Neural progenitor cell (in vitro differentiated cells): ENCODE measurements around the gene CCND2. TPM values are rescaled to one million over a fixed set of nuclear protein-coding genes. Genes with fewer than 3 reads are reported as not detected.

Experiments used
- DNase-seq: peaks from one replicate; pipeline ENCODE4 v3.0.0-alpha.2; 2016; ENCODE audit warnings: low spot score
- H2AFZ ChIP-seq: fragments of 200-600 bp; sonication (generic); replicated peaks from 2 replicates; pipeline ENCODE4 v1.6.1; 2016; ENCODE audit warnings: antibody characterized with exemption
- H3F3A ChIP-seq: fragments of 200-600 bp; sonication (generic); 2 replicates; pipeline ENCODE4 v1.6.1; 2016; ENCODE audit warnings: antibody characterized with exemption, low read depth
- H3K27ac ChIP-seq: fragments of 200-600 bp; sonication (generic); 2 replicates; pipeline ENCODE4 v1.5.1; 2016; ENCODE audit warnings: mild to moderate bottlenecking
- H3K27me3 ChIP-seq: fragments of 200-600 bp; sonication (generic); 2 replicates; pipeline ENCODE4 v1.6.1; 2016; ENCODE audit warnings: mild to moderate bottlenecking, moderate library complexity
- H3K36me3 ChIP-seq: fragments of 200-600 bp; sonication (generic); 2 replicates; pipeline ENCODE4 v1.5.1; 2016
- H3K4me1 ChIP-seq: fragments of 200-600 bp; sonication (generic); 2 replicates; pipeline ENCODE4 v1.6.1; 2016; ENCODE audit warnings: mixed run types
- H3K4me2 ChIP-seq: fragments of 200-600 bp; sonication (generic); 2 replicates; pipeline ENCODE4 v1.6.1; 2016
- H3K4me3 ChIP-seq: fragments of 200-600 bp; sonication (generic); 2 replicates; pipeline ENCODE4 v1.5.1; 2016
- H3K79me2 ChIP-seq: fragments of 200-600 bp; sonication (generic); 2 replicates; pipeline ENCODE4 v1.6.1; 2016; ENCODE audit warnings: low read depth
- H3K9ac ChIP-seq: fragments of 200-600 bp; sonication (generic); 2 replicates; pipeline ENCODE4 v1.6.1; 2016
- H3K9me3 ChIP-seq: fragments of 200-600 bp; sonication (generic); 2 replicates; pipeline ENCODE4 v1.5.1; 2016; ENCODE audit warnings: low read depth
- H4K20me1 ChIP-seq: fragments of 200-600 bp; sonication (generic); 2 replicates; pipeline ENCODE4 v1.6.1; 2016; ENCODE audit warnings: low read depth
- H3K27ac Mint-ChIP-seq: 3 replicates; pipeline ENCODE4 v1.8.0; 2021; ENCODE audit warnings: mixed read lengths
- H3K27me3 Mint-ChIP-seq: 2 replicates; pipeline ENCODE4 v1.8.0; 2022; ENCODE audit warnings: low read depth, mild to moderate bottlenecking, inconsistent platforms, moderate library complexity, mixed read lengths; ENCODE audit not compliant: insufficient read depth
- H3K36me3 Mint-ChIP-seq: 3 replicates; pipeline ENCODE4 v1.8.0; 2021; ENCODE audit warnings: mixed read lengths
- H3K4me1 Mint-ChIP-seq: 3 replicates; pipeline ENCODE4 v1.8.0; 2021; ENCODE audit warnings: mixed read lengths
- H3K4me3 Mint-ChIP-seq: 3 replicates; pipeline ENCODE4 v1.8.0; 2021; ENCODE audit warnings: mild to moderate bottlenecking, moderate library complexity, mixed read lengths
- H3K9me3 Mint-ChIP-seq: 3 replicates; pipeline ENCODE4 v1.8.0; 2020; ENCODE audit warnings: mixed read lengths
- CTCF ChIP-seq: fragments of 200-600 bp; sonication (generic); IDR thresholded peaks from 2 replicates; pipeline ENCODE4 v1.5.1; 2017; ENCODE audit warnings: antibody characterized with exemption, mild to moderate bottlenecking
- EZH2 ChIP-seq: fragments of 200-600 bp; sonication (generic); IDR thresholded peaks from 2 replicates; pipeline ENCODE4 v1.6.1; 2017; ENCODE audit warnings: antibody characterized with exemption, mild to moderate bottlenecking, moderate library complexity
- EZH2phosphoT487 ChIP-seq: fragments of 200-600 bp; sonication (generic); IDR thresholded peaks from 2 replicates; pipeline ENCODE4 v1.6.1; 2017; ENCODE audit warnings: antibody characterized with exemption
- total RNA-seq: library from RNA; depleted of rRNA; stranded (reverse); fragments of >200 nt; gene quantifications from 2 replicates; pipeline ENCODE4 v1.2.3, GENCODE V29; 2015; ENCODE audit warnings: low replicate concordance

The CCND2 gene
- total RNA-seq, 1 donor from 2014 or later, result 95.8 TPM

- peaks cover 95% of the 10 kb centered on the region for H4K20me1 ChIP-seq
- no peak for TF ChIP-seq EZH2
- no peak for TF ChIP-seq EZH2phosphoT487
- no peak for TF ChIP-seq CTCF
- H3F3A ChIP-seq, result peaks cover 10% of the 10 kb centered on the region
- H3K27me3 Mint-ChIP-seq, result peaks cover 11% of the 10 kb centered on the region
- peaks cover 23% of the 10 kb centered on the region for H3K4me1 ChIP-seq
- H3K4me2 ChIP-seq, result no peak overlapping the region
- no peak overlapping the region for H3K4me3 Mint-ChIP-seq
- H3K9me3 ChIP-seq, result no peaks in the 10 kb centered on the region
- no peaks in the 10 kb centered on the region for H3K27me3 ChIP-seq
- no peaks in the 10 kb centered on the region for H3K36me3 ChIP-seq
- no peak overlapping the region for H3K27ac ChIP-seq
- H2AFZ ChIP-seq, result no peak overlapping the region
- no peak overlapping the region for H3K9ac ChIP-seq
- H3K79me2 ChIP-seq, result peaks cover 14% of the 10 kb centered on the region
- H3K4me1 Mint-ChIP-seq, result peaks cover 77% of the 10 kb centered on the region
- no peak overlapping the region for H3K4me3 ChIP-seq
- DNase-seq, result no peak
- no peak overlapping the region for H3K27ac Mint-ChIP-seq
- no peaks in the 10 kb centered on the region for H3K9me3 Mint-ChIP-seq
- H3K36me3 Mint-ChIP-seq, result peaks cover 73% of the 10 kb centered on the region
These were observed 11.5 kb downstream of the CCND2 start for GRCh38 chr12:4285070-4285469.

DNA sequence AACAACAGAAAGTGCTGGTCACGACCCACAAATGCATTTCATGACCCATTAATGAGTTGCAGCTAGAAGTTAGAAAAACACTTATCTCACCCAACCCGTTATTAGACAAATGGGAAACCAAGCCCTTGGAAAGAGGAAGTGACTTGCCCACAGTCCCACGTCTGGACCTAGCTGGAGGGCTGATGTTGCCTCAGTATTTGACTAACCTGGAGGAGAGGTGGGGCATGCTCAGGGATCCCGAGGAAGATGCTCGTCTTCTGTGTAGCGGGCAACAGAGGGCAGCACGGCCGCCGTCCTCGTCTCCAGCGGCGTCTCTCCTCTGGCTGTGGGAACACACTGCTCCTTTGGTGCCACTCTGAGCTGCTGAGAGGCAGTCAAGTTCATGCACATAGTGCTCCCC is 12.7 kb downstream of the CCND2 start:
- peaks cover 20% of the 10 kb centered on the region for H3K4me1 ChIP-seq
- H3K4me3 ChIP-seq, result no peak overlapping the region
- Mint-ChIP-seq H3K4me3 (no peak overlapping the region), H3K36me3 (peaks cover 77% of the 10 kb centered on the region), H3K27me3 (peaks cover 9% of the 10 kb centered on the region), H3K27ac (peak overlapping the region; percentile 72), H3K9me3 (no peaks in the 10 kb centered on the region), H3K4me1 (peaks cover 78% of the 10 kb centered on the region)
- TF ChIP-seq EZH2phosphoT487 (no peak), EZH2 (no peak), CTCF (no peak)
- no peaks in the 10 kb centered on the region for H3K27me3 ChIP-seq
- DNase-seq, result no peak
- H3K27ac ChIP-seq, result no peak overlapping the region
- peaks cover 93% of the 10 kb centered on the region for H4K20me1 ChIP-seq
- no peak overlapping the region for H3K9ac ChIP-seq
- H3F3A ChIP-seq, result peaks cover 10% of the 10 kb centered on the region
- H3K36me3 ChIP-seq, result no peaks in the 10 kb centered on the region
- peaks cover 22% of the 10 kb centered on the region for H3K79me2 ChIP-seq
- H3K4me2 ChIP-seq, result no peak overlapping the region
- no peaks in the 10 kb centered on the region for H3K9me3 ChIP-seq
- no peak overlapping the region for H2AFZ ChIP-seq

DNA sequence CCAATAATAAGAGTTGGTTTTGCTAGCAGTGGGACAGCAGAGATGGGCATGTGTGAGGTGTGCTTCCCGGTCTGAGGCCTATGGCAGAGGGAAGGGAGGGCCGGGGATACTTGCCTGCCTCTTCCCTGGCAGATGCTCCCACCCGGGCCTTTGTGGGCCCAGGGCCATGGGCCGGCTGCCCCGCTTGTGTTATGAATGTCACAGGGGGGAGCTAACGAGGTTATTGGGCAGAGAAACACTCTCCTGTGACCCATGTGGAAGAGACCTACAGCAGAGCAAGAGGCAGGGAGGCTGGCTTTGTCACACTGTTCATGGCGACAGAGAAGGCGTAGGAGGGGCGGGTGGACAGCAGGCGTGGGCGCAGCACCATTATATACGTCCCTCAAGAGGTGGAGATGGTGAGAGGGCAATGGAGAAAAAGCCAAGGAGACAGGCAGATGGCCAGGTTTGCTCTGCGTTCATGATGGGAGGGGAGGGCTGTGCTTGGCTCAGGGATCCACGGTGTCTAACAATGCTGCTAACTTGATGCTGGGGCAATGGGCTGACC is 13.3 kb downstream of the CCND2 start:
- Histone ChIP-seq H3K4me1 (peaks cover 20% of the 10 kb centered on the region), H3K27ac (no peak overlapping the region), H2AFZ (no peak overlapping the region), H3K4me2 (no peak overlapping the region), H3K27me3 (no peaks in the 10 kb centered on the region), H3K9ac (no peak overlapping the region), H3K36me3 (no peaks in the 10 kb centered on the region), H3K79me2 (peaks cover 28% of the 10 kb centered on the region), H4K20me1 (peaks cover 96% of the 10 kb centered on the region), H3K9me3 (no peaks in the 10 kb centered on the region), H3K4me3 (no peak overlapping the region), H3F3A (peaks cover 10% of the 10 kb centered on the region)
- H3K4me1 Mint-ChIP-seq, result peaks cover 81% of the 10 kb centered on the region
- no peak overlapping the region for H3K27ac Mint-ChIP-seq
- TF ChIP-seq CTCF (no peak), EZH2 (no peak), EZH2phosphoT487 (no peak)
- H3K4me3 Mint-ChIP-seq, result peak overlapping the region; percentile 22
- no peak for DNase-seq
- no peaks in the 10 kb centered on the region for H3K9me3 Mint-ChIP-seq
- peaks cover 10% of the 10 kb centered on the region for H3K27me3 Mint-ChIP-seq
- peaks cover 77% of the 10 kb centered on the region for H3K36me3 Mint-ChIP-seq
